NCI-H2227 treated with DMSO at 0.1 percent for 48 hours (cell line): ENCODE data around the gene RCAN3.
"Not testable (repeated sequence)": the region's sequence is repeated elsewhere in the genome, so short reads cannot be mapped to it uniquely, and the experiment has no call there.

Experiments
- DNase-seq: peaks from one replicate; lab custom pipeline; 2025; lab: John Stamatoyannopoulos, UW

Gene RCAN3

GRCh38 chr1:24502709-24503058 lies at the start of gene RCAN3:
Gene RCAN3, plus strand, starts transcription at chr1:24502836. Its CDS starts 11,537 bp downstream, at chr1:24514373.
- DNase-seq: peak; percentile 87

DNA sequence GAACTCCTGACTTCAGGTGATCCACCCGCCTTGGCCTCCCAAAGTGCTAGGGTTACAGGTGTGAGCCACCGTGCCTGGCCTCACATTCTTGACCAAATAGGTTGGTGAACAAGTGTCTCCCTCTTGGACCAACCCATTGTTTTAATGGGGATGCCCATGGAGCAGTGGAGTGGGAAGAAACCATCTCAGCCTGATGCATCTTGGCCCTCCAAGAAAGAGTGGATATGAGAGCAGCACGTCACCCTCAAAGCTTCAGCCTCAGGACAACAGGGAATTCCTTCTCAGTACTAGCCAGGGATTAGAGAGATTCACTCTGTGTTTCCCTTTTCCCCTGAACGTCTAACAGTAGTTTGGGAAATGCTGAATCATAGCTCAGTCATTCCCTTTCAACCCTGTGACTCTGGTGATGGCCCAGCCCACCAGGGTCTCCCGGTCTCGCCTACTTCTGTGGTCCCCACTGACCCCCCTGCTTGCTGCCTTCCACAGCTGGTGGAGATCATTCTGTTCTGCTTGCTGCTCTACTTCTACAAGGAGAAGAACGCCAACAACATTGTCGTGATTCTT lies 49.6 kb upstream of the RCAN3 start:
- no peak for DNase-seq

- DNase-seq: no peak
Measured at GRCh38 chr1:24454673-24455072, 48.0 kb upstream of the RCAN3 start.

GRCh38 chr1:24455272-24455671 lies 47.4 kb upstream of the RCAN3 start:
- no peak for DNase-seq

DNA sequence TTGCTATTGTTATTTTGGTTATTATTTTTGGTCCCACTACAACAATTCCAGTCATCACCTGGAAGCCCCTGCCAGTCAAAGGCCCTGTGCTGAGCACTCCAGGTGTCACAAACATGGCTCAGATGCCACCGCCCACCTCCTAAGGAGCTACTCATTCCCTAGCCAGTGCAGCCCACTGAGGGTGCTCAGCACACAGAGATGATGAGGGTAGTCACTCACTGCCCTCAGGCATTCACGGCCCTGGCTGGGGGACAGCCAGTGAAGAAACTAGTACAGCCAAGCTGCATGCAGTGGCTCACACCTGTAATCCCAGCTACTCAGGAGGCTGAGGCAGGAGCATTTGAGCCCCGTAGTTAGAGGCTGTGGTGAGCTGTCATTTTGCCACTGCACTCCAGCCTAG lies 44.8 kb upstream of the RCAN3 start:
- no peak for DNase-seq

DNA sequence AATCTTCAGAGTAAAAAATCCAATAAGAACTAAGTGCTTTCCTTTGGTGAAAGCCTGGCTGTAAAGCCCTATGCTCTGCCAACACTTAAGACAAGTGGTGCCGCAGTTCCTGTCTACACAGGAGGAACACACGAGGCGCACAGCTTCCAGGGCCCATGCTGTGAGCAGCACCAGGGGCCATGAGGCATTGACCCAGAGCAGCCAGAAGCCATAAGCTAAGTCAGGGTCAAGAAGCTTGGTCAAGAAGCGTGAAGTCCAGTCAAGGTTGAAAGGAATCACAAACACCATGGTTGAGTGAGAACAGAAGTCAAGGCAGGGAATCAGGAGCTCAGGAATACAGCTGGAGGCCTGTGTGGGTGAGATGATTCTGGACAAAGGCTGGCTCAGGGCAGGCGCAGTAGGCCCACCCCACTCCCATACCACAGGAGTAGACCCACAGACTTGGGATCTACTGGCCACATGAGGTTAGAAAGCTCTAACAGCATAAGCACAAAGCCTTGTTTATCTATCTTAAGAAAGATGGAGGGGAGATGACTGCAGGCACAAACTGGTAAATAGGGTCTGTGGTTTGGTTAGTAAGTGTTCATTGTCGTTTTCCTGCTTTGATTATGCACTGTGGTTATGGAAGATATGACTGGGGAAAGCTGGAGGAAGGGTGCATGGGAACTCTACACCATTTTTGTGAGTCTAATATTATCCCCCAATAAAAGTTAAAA lies 42.9 kb upstream of the RCAN3 start:
- DNase-seq: no peak

DNA sequence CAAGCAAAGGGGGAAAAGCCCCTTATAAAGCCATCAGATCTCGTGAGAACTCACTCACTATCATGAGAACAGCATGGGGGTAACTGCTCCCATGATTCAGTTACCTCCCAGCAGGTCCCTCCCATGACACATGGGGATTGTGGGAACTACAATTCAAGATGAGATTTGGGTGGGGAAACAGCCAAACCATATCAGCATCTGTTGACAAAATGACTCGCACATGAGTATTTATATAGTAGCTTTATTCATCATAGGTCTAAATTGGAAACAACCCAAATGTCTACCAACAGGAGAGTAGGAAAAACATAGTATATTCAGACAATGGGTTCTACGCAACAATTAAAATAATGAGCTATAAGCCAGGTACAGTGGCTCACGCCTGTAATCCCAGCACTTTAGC lies 40.5 kb upstream of the RCAN3 start:
- DNase-seq: not testable (repeated sequence)

DNA sequence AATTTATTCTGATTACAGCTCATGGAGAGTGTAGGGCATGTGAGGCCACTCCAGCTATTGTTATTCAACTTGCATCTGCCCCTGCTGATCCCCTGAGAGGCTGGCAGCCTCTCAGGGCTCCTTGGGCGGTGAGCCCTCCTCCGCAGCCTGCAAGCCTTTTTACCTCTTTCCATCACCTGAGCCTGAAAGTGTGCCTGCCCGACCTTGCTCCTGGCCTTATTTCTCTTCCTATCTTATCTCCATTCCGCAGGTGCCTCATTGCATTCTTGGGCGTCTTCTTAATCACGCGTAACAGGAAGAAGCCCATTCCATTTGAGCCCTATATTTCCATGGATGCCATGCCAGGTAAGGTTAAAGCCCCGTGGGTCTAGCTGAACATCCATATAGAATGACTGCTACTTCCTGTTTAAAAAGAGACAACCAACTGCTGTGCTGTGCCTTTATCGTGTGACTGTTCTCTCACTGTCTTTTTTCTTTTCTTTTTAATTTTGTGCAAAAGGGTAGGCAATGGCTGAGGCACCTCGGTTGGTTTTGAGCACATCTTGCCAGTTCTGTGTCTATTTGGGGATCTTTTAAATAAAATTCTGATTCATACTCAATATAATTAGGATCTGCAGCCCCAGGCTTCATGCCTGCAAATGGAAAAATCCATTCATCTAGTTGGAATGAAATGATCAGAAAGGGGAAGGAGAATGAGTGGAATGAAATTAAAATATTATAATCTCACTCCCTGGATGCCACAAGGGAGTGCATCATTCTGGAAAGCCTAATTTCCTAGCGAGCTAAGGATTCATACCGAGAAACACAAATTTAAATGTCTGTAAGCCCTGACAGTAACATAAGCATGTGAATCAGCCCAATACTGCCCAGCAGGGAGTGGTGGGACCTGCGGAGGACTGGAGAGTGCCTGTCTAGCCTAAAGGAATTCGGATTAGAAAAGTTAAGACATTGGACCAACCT lies 38.6 kb upstream of the RCAN3 start:
- DNase-seq: peak; percentile 92

DNA sequence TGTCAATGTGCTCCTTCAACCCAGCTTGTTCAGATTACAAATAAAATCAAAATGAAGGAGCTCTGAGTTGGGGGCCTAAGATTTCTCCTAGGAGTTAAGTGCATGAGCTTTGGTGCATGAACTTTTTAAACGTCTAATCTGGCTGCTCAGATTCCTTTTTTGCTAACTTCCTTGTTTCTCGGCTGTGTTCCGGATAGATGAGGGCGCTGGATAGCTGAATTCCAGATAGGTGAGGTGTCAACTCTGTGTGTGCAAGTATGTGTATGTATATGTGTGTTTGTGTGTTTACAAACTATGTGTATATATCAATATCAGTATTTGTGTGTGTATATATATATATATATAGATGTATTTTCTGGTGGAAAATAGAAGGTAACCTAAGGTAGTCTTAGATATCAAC lies 37.5 kb upstream of the RCAN3 start:
- DNase-seq: no peak

DNA sequence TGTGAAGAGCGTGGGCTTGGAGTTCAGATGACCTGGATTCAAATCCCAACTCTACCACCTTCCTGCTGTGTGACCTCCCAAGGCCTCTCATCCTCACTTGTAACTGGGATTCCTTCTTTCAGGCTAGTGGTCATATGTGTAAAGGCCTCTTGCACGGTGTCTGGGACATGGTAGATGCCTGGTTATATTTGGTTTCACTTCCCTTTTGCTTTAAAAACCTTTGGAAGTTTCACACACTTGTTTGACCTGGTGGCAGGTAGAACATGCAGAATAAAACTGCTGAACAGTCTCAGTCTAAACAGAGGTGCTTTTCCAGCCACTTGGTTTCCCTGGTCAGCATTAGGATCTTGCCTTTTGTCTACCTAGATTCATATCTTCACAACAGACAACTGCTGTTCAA lies 37.0 kb upstream of the RCAN3 start:
- DNase-seq: no peak

DNA sequence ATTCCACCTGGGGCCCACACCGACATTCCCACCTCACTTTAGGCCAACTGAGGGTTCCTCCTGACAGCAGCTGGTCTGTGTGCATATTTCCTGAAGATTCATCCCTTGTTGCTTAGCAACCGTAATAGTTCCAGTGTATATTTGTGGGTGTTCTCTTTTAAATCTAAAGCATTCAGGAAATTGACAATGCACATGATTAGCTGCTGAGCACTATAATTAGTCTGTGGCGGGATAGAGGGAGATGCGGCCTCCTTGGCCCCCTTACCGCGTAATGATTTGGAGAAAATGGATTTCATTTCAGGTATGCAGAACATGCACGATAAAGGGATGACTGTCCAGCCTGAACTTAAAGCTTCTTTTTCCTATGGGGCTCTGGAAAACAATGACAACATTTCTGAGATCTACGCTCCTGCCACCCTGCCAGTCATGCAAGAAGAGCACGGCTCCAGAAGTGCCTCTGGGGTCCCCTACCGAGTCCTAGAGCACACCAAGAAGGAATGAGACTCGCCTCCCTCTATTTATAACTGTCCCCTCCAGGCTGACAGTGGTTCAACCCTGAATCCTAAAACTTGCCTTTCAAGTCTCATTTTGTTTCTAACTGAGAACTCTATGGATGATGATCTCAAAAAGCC lies 33.8 kb upstream of the RCAN3 start:
- DNase-seq: peak; percentile 72

GRCh38 chr1:24470592-24470991 lies 32.0 kb upstream of the RCAN3 start:
- no peak for DNase-seq

GRCh38 chr1:24472527-24473251 lies 29.9 kb upstream of the RCAN3 start:
- DNase-seq: no peak

- no peak for DNase-seq
Measured at GRCh38 chr1:24474193-24474592, 28.4 kb upstream of the RCAN3 start.

DNA sequence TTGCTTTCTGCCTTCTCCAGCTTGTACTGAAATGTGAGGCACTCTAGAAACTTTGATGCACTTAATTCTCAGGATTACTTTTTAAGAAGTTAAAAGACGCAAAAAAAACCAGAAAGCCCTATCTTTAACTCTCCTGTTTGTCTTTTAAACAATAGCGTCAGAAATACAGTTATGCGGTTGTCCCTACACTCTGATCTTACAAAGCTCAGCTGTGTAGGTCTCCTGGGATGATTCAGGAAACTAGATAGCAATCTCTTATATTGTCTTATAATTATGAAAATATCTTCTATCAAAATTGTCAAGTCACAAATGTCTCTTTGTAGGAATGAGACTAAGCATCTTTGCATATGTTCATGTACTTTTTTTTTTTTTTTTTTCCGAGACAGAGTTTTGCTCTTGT lies 26.9 kb upstream of the RCAN3 start:
- no peak for DNase-seq

DNA sequence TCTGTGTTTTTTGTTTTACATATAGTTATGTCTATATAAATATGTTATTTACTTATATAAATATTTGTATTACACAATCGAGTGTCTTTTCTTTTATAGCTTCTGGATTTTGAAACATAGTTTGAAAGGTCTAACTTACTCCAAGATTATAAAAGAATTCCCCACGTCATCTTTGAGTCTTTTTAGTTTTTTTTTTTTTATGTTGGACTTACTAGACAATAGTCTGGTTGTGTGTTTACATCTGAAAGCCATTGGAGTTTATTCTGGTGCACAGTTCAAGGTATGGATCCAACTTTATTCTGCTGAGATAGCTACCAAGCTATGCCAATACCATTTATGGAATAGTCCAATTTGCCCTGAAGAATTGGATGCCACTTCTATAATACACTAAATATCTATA lies 26.1 kb upstream of the RCAN3 start:
- no peak for DNase-seq

GRCh38 chr1:24477309-24477708 lies 25.3 kb upstream of the RCAN3 start:
- no peak for DNase-seq

DNA sequence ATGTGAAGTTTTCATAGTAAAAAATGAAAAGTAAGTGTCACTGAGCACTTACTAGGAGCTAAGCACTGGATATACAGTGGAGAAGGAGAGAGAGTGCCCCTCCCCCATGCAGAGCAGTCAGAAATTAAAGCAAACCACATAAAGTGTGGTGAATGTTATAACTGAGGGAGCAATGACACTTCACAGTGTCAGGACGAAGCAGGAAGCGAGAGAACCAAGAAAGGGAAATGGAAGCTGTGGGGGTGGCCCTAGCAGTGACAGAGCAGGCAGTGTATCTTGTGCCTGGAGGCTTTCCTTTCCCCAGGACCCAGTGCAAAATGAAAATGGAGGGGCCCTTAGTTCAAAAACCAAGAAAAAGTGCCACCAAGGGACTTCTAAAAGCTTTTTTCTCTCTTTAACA lies 21.5 kb upstream of the RCAN3 start:
- DNase-seq: no peak

GRCh38 chr1:24481843-24482610 lies 20.6 kb upstream of the RCAN3 start:
- DNase-seq: no peak

DNA sequence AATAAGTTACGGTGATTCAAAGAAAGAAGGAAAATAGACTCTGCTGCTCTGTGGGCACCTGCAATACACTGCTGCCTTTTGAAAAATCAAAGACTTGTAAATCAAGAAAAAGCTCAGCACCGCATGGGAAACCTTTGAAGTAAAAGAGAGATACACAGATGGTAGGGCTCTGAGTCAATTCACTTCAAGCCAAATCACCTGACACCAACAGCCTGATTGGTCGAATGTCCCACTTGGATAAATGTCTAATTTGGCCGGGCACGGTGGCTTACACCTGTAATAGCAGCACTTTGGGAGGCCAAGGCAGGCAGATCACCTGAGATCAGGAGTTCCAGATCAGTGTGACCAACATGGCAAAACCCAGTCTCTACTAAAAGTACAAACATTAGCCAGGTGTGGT lies 19.2 kb upstream of the RCAN3 start:
- DNase-seq: no peak

- no peak for DNase-seq
Measured at GRCh38 chr1:24484199-24484598, 18.4 kb upstream of the RCAN3 start.
